ENCODE results near the gene EXOC6B.

EXOC6B gene

DNA sequence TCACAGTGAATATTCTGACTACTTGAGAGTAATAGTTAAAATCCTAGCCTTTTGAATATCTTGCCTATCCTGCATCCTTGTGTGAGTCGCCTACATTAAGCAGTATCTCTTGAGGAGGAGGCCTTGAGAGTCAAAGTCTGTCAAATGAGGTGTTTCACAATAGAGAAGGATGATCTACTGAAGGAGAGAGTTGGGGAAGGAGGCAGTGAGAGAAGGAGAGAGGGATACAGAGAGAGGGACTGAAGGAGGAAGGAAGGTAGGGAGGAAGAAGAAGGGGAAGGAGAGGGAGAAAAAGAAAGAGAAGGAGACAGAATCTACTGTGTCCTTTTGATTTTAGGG is 554.6 kb downstream of the EXOC6B start:
- Histone ChIP-seq H4K20me1 (ENCODE audit: insufficient read depth, low read length, poor library complexity, severe bottlenecking) (no peaks in the 10 kb centered on the region), H3K4me1 (ENCODE audit: insufficient read depth, low read length, poor library complexity, severe bottlenecking) (no peaks in the 10 kb centered on the region), H3K4me3 (ENCODE audit: low read length, poor library complexity, severe bottlenecking) (no peak overlapping the region), H3K36me3 (ENCODE audit: insufficient read depth, low read length) (no peaks in the 10 kb centered on the region), H3K27me3 (ENCODE audit: insufficient read depth, low read length, poor library complexity, severe bottlenecking) (no peaks in the 10 kb centered on the region), H3K9me2 (replicated peaks; ENCODE audit: low read depth, low read length) (no peaks in the 10 kb centered on the region), H3K9me3 (ENCODE audit: insufficient read depth, low read depth, low read length) (no peaks in the 10 kb centered on the region), H3K4me2 (ENCODE audit: low read depth, low read length, poor library complexity, severe bottlenecking) (no peak overlapping the region), H2AFZ (ENCODE audit: low read length) (no peak overlapping the region), H3F3A (ENCODE audit: low read depth) (no peaks in the 10 kb centered on the region), H3K9ac (ENCODE audit: low read depth, low read length, poor library complexity, severe bottlenecking) (no peak overlapping the region), H3K79me2 (ENCODE audit: insufficient read depth, low read length) (no peaks in the 10 kb centered on the region)
- TF ChIP-seq EZH2phosphoT487 (IDR thresholded peaks at IDR 0.05; ENCODE audit: borderline replicate concordance): no peak
- TF ChIP-seq, protein P1, sequence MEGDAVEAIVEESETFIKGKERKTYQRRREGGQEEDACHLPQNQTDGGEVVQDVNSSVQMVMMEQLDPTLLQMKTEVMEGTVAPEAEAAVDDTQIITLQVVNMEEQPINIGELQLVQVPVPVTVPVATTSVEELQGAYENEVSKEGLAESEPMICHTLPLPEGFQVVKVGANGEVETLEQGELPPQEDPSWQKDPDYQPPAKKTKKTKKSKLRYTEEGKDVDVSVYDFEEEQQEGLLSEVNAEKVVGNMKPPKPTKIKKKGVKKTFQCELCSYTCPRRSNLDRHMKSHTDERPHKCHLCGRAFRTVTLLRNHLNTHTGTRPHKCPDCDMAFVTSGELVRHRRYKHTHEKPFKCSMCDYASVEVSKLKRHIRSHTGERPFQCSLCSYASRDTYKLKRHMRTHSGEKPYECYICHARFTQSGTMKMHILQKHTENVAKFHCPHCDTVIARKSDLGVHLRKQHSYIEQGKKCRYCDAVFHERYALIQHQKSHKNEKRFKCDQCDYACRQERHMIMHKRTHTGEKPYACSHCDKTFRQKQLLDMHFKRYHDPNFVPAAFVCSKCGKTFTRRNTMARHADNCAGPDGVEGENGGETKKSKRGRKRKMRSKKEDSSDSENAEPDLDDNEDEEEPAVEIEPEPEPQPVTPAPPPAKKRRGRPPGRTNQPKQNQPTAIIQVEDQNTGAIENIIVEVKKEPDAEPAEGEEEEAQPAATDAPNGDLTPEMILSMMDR (conservative IDR thresholded peaks at IDR 0.05; ENCODE audit: low read length): no peak

DNA sequence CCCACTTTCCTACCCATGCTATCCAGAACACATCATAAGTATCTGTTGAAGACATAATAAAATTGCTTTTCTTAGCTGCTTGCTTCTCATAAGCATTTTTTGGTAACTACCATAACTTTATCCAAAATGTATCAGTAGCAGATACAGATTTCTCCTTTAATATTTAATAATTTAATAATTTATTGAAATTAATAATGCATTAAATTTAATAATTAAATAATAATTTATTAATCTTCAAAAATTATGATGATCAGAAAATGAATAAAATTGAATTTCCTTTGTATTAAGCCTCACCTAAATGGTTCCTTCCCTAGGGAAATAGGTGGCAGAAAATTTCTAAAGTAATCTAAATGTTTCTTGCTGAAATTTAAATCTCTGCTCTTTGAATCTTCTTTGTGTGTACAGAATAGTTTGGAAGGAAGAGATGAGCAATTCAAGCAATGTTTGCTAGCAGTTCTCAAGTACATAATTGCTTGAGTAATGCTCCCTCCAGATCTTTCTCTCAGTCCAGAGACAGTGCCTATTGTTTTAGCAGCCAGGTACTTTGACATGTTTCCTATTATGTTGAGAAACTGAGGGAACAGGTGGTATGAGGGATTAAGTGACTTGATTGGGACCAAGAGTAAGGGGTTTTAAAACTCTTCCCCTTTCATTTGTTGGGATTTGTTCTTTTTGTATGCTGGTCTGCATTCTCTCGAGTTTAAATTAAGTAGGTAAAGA is 555.1 kb downstream of the EXOC6B start:
- Histone ChIP-seq H3K9ac (ENCODE audit: low read depth, low read length, poor library complexity, severe bottlenecking) (no peak overlapping the region), H4K20me1 (ENCODE audit: insufficient read depth, low read length, poor library complexity, severe bottlenecking) (no peaks in the 10 kb centered on the region), H3K9me2 (replicated peaks; ENCODE audit: low read depth, low read length) (no peaks in the 10 kb centered on the region), H3K4me3 (ENCODE audit: low read length, poor library complexity, severe bottlenecking) (no peak overlapping the region), H3K4me2 (ENCODE audit: low read depth, low read length, poor library complexity, severe bottlenecking) (no peak overlapping the region), H2AFZ (ENCODE audit: low read length) (no peak overlapping the region), H3K9me3 (ENCODE audit: insufficient read depth, low read depth, low read length) (no peaks in the 10 kb centered on the region), H3F3A (ENCODE audit: low read depth) (no peaks in the 10 kb centered on the region), H3K4me1 (ENCODE audit: insufficient read depth, low read length, poor library complexity, severe bottlenecking) (no peaks in the 10 kb centered on the region), H3K79me2 (ENCODE audit: insufficient read depth, low read length) (no peaks in the 10 kb centered on the region), H3K36me3 (ENCODE audit: insufficient read depth, low read length) (no peaks in the 10 kb centered on the region), H3K27me3 (ENCODE audit: insufficient read depth, low read length, poor library complexity, severe bottlenecking) (no peaks in the 10 kb centered on the region)
- no peak for TF ChIP-seq EZH2phosphoT487 (IDR thresholded peaks at IDR 0.05; ENCODE audit: borderline replicate concordance)
- TF ChIP-seq, protein P1 (conservative IDR thresholded peaks at IDR 0.05; ENCODE audit: low read length): no peak

DNA sequence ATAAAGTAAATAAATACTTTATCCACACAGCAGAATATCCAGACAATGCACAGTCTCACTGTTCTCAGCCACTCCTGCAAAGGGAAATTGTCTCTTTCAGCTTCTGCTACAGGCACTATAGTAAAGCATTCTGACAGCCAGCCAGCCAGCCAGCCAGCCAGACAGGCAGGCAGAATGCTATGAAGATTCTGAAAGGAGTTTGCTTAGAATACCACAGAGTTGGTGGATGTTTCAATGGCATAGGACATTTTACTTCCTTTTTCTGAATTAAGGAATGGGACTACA is 562.1 kb downstream of the EXOC6B start:
- no peaks in the 10 kb centered on the region for H3K9me2 ChIP-seq (replicated peaks; ENCODE audit: low read depth, low read length)
- H3K9me3 ChIP-seq (ENCODE audit: insufficient read depth, low read depth, low read length): no peaks in the 10 kb centered on the region
- no peaks in the 10 kb centered on the region for H4K20me1 ChIP-seq (ENCODE audit: insufficient read depth, low read length, poor library complexity, severe bottlenecking)
- H3K36me3 ChIP-seq (ENCODE audit: insufficient read depth, low read length): no peaks in the 10 kb centered on the region
- H3K9ac ChIP-seq (ENCODE audit: low read depth, low read length, poor library complexity, severe bottlenecking): no peak overlapping the region
- no peaks in the 10 kb centered on the region for H3K27me3 ChIP-seq (ENCODE audit: insufficient read depth, low read length, poor library complexity, severe bottlenecking)
- H3K4me2 ChIP-seq (ENCODE audit: low read depth, low read length, poor library complexity, severe bottlenecking): no peak overlapping the region
- no peak overlapping the region for H2AFZ ChIP-seq (ENCODE audit: low read length)
- no peaks in the 10 kb centered on the region for H3F3A ChIP-seq (ENCODE audit: low read depth)
- H3K4me3 ChIP-seq (ENCODE audit: low read length, poor library complexity, severe bottlenecking): no peak overlapping the region
- no peaks in the 10 kb centered on the region for H3K4me1 ChIP-seq (ENCODE audit: insufficient read depth, low read length, poor library complexity, severe bottlenecking)
- H3K79me2 ChIP-seq (ENCODE audit: insufficient read depth, low read length): no peaks in the 10 kb centered on the region
- TF ChIP-seq EZH2phosphoT487 (IDR thresholded peaks at IDR 0.05; ENCODE audit: borderline replicate concordance): no peak
- TF ChIP-seq, protein P1 (conservative IDR thresholded peaks at IDR 0.05; ENCODE audit: low read length): no peak
